ENCODE results near the gene CD84. TPM values are rescaled to one million over a fixed set of nuclear protein-coding genes. Genes with fewer than 3 reads are reported as not detected.

The CD84 gene
- total RNA-seq, 1 donor from 2014 or later, result not detected

- Mint-ChIP-seq H3K9me3 (ENCODE audit: low read depth) (peaks cover 5% of the 10 kb centered on the region), H3K36me3 (ENCODE audit: insufficient read depth) (no peaks in the 10 kb centered on the region), H3K4me1 (ENCODE audit: low read depth) (peaks cover 5% of the 10 kb centered on the region), H3K27me3 (peaks cover 7% of the 10 kb centered on the region), H3K27ac (no peak overlapping the region), H3K4me3 (ENCODE audit: low read depth) (no peak overlapping the region)
- TF ChIP-seq CTCF (IDR thresholded peaks at IDR 0.05; ENCODE audit: unreplicated experiment), result no peak
- no peak for DNase-seq (ENCODE audit: low spot score, unreplicated experiment)
Observed at GRCh38 chr1:160608514-160608913, 29.2 kb upstream of the CD84 start.

GRCh38 chr1:160608057-160608456 is 28.8 kb upstream of the CD84 start:
- DNase-seq (ENCODE audit: low spot score, unreplicated experiment), result no peak
- Mint-ChIP-seq H3K9me3 (ENCODE audit: low read depth) (peaks cover 7% of the 10 kb centered on the region), H3K36me3 (ENCODE audit: insufficient read depth) (no peaks in the 10 kb centered on the region), H3K4me3 (ENCODE audit: low read depth) (no peak overlapping the region), H3K4me1 (ENCODE audit: low read depth) (peaks cover 5% of the 10 kb centered on the region), H3K27ac (no peak overlapping the region), H3K27me3 (peaks cover 7% of the 10 kb centered on the region)
- no peak for TF ChIP-seq CTCF (IDR thresholded peaks at IDR 0.05; ENCODE audit: unreplicated experiment)

GRCh38 chr1:160607672-160608032 is 28.4 kb upstream of the CD84 start:
- no peak for DNase-seq (ENCODE audit: low spot score, unreplicated experiment)
- H3K27me3 Mint-ChIP-seq, result peaks cover 4% of the 10 kb centered on the region
- no peak overlapping the region for H3K27ac Mint-ChIP-seq

GRCh38 chr1:160607011-160607671 is 27.8 kb upstream of the CD84 start:
- peak; percentile 82 for TF ChIP-seq CTCF (IDR thresholded peaks at IDR 0.05; ENCODE audit: unreplicated experiment)
- no peaks in the 10 kb centered on the region for H3K36me3 Mint-ChIP-seq (ENCODE audit: insufficient read depth)
- peaks cover 10% of the 10 kb centered on the region for H3K9me3 Mint-ChIP-seq (ENCODE audit: low read depth)
- H3K27me3 Mint-ChIP-seq, result peaks cover 4% of the 10 kb centered on the region
- H3K4me3 Mint-ChIP-seq (ENCODE audit: low read depth), result no peak overlapping the region
- peak overlapping the region; percentile 19 for H3K27ac Mint-ChIP-seq
- peak; percentile 26 for DNase-seq (ENCODE audit: low spot score, unreplicated experiment)
- H3K4me1 Mint-ChIP-seq (ENCODE audit: low read depth), result peaks cover 5% of the 10 kb centered on the region

More at GRCh38 chr1:160607672-160608032, 28.4 kb upstream of the CD84 start:
- no peak overlapping the region for H3K4me3 Mint-ChIP-seq (ENCODE audit: low read depth)
- no peak for TF ChIP-seq CTCF (IDR thresholded peaks at IDR 0.05; ENCODE audit: unreplicated experiment)
- peaks cover 10% of the 10 kb centered on the region for H3K9me3 Mint-ChIP-seq (ENCODE audit: low read depth)
- H3K4me1 Mint-ChIP-seq (ENCODE audit: low read depth), result peaks cover 5% of the 10 kb centered on the region
- H3K36me3 Mint-ChIP-seq (ENCODE audit: insufficient read depth), result no peaks in the 10 kb centered on the region

GRCh38 chr1:160606611-160607010 is 27.3 kb upstream of the CD84 start:
- Mint-ChIP-seq H3K27ac (peak overlapping the region; percentile 19), H3K27me3 (peaks cover 4% of the 10 kb centered on the region), H3K4me1 (ENCODE audit: low read depth) (peaks cover 5% of the 10 kb centered on the region), H3K36me3 (ENCODE audit: insufficient read depth) (peaks cover 2% of the 10 kb centered on the region), H3K4me3 (ENCODE audit: low read depth) (no peak overlapping the region), H3K9me3 (ENCODE audit: low read depth) (peaks cover 15% of the 10 kb centered on the region)
- TF ChIP-seq CTCF (IDR thresholded peaks at IDR 0.05; ENCODE audit: unreplicated experiment), result no peak
- no peak for DNase-seq (ENCODE audit: low spot score, unreplicated experiment)

Measured in progenitor cell of endocrine pancreas (in vitro differentiated cells).